Natural killer cell (primary cell): Measurements from ENCODE around the gene NCCRP1. TPM values are rescaled to one million over a fixed set of nuclear protein-coding genes. Genes with fewer than 3 reads are reported as not detected.

Experiments
- ATAC-seq, 3 donors: fragments of 150-1000 bp in 2 of 3; fragments of 200-7000 bp in 1 of 3; cut with Tn5 transposase; 1 replicate in 1 of 3; 2 replicates in 2 of 3; pipeline ENCODE4 v1.10.0; 2021; ENCODE audit warnings: mild to moderate bottlenecking in 2 of 3, moderate library complexity in 2 of 3
- DNase-seq, 2 donors: peaks; one replicate each; pipeline versions ENCODE4 v3.0.0 to v3.0.0-alpha.2; 2013 to 2021; ENCODE audit warnings: mixed read lengths in 1 of 2
- H3K27ac ChIP-seq: one replicate; pipeline ENCODE4 v1.5.1; 2013; ENCODE audit warnings: mild to moderate bottlenecking, low read length
- H3K27me3 ChIP-seq: one replicate; pipeline ENCODE4 v1.6.1; 2013; ENCODE audit warnings: low read length; ENCODE audit not compliant: control insufficient read depth, insufficient read depth
- H3K36me3 ChIP-seq: one replicate; pipeline ENCODE4 v1.6.1; 2013; ENCODE audit warnings: low read length; ENCODE audit not compliant: control insufficient read depth, insufficient read depth
- H3K4me1 ChIP-seq: one replicate; pipeline ENCODE4 v1.6.1; 2013; ENCODE audit warnings: low read length; ENCODE audit not compliant: control insufficient read depth, insufficient read depth
- H3K4me3 ChIP-seq: one replicate; pipeline ENCODE4 v1.5.1; 2013; ENCODE audit warnings: low read length
- H3K9me3 ChIP-seq: one replicate; pipeline ENCODE4 v1.6.1; 2013; ENCODE audit warnings: low read length; ENCODE audit not compliant: control insufficient read depth, insufficient read depth
- H3K27ac Mint-ChIP-seq, 2 donors: one replicate each; pipeline ENCODE4 v1.8.0; 2022; ENCODE audit warnings: mild to moderate bottlenecking in 2 of 2, mixed read lengths in 2 of 2, moderate library complexity in 1 of 2
- H3K27me3 Mint-ChIP-seq, 2 donors: one replicate each; pipeline ENCODE4 v1.8.0; 2022; ENCODE audit warnings: low read depth in 2 of 2, mixed read lengths in 2 of 2
- H3K36me3 Mint-ChIP-seq: one replicate; pipeline ENCODE4 v1.8.0; 2022; ENCODE audit warnings: mixed read lengths
- H3K4me1 Mint-ChIP-seq, 2 donors: one replicate each; pipeline ENCODE4 v1.8.0; 2022; ENCODE audit warnings: mixed read lengths in 2 of 2
- H3K4me3 Mint-ChIP-seq: one replicate; pipeline ENCODE4 v1.8.0; 2022; ENCODE audit warnings: mild to moderate bottlenecking, moderate library complexity, mixed read lengths
- H3K9me3 Mint-ChIP-seq, 2 donors: one replicate each; pipeline ENCODE4 v1.8.0; 2022; ENCODE audit warnings: mixed read lengths in 2 of 2
- WGBS: methylation state at CpG from one replicate; pipeline ENCODE4 v1.1.7; 2013; ENCODE audit warnings: missing lambda C conversion rate; ENCODE audit not compliant: insufficient coverage; 5-methylcytosine and 5-hydroxymethylcytosine counted together
- intact Hi-C: fragments of 100-400 bp; cut with micrococcal nuclease; formaldehyde crosslinking; loops from one replicate; pipeline ENCODE4 v1.14.2; 2022
- total RNA-seq, 4 donors: library from RNA; stranded (reverse); fragments of 120-200 nt in 1 of 4; gene quantifications; one replicate each; pipeline versions ENCODE4 v1.2.3 to v1.2.4, GENCODE V29; 2013 to 2022
- TF ChIP-seq, protein P1 (sequence below): fragments of 200-600 bp; IDR thresholded peaks from one replicate; pipeline ENCODE4 v1.8.0; 2022; ENCODE audit warnings: antibody characterized with exemption

NCCRP1 gene
- total RNA-seq, 3 donors from 2014 or later (not counting 1 experiment from before 2014, with no cell fraction given) = not detected

DNA sequence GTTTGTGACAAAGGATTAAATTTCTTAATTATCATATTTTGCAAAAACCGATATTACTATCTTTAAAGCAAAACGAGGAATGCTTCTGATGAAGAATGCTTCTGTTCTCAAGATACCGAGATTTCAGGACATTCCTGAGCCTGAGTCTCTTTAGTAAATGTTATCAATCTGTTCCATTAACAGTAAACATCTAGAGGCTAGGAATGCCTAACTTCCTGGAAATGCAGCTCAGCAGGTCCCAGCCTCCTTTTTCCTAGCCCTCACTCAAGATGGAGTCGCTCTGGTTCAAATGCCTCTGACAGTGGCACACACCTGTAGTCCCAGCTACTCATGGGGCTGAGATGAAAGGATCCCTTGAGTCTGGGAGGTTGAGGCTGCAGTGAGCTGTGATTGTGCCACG is 54.3 kb downstream of the NCCRP1 start:
- Histone ChIP-seq H3K9me3 (no peaks in the 10 kb centered on the region), H3K27ac (no peak overlapping the region), H3K4me3 (no peak overlapping the region), H3K4me1 (peaks cover 14% of the 10 kb centered on the region), H3K27me3 (peaks cover 17% of the 10 kb centered on the region), H3K36me3 (no peaks in the 10 kb centered on the region)
- H3K27me3 Mint-ChIP-seq = peaks cover 12 to 13% of the 10 kb centered on the region in 2 donors
- TF ChIP-seq, protein P1, sequence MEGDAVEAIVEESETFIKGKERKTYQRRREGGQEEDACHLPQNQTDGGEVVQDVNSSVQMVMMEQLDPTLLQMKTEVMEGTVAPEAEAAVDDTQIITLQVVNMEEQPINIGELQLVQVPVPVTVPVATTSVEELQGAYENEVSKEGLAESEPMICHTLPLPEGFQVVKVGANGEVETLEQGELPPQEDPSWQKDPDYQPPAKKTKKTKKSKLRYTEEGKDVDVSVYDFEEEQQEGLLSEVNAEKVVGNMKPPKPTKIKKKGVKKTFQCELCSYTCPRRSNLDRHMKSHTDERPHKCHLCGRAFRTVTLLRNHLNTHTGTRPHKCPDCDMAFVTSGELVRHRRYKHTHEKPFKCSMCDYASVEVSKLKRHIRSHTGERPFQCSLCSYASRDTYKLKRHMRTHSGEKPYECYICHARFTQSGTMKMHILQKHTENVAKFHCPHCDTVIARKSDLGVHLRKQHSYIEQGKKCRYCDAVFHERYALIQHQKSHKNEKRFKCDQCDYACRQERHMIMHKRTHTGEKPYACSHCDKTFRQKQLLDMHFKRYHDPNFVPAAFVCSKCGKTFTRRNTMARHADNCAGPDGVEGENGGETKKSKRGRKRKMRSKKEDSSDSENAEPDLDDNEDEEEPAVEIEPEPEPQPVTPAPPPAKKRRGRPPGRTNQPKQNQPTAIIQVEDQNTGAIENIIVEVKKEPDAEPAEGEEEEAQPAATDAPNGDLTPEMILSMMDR = no peak
- 90% methylated on average over 5 of the region's 5 CpGs for WGBS
- no peaks in the 10 kb centered on the region for H3K9me3 Mint-ChIP-seq
- intact Hi-C loops = no loop called here
- no peak overlapping the region for H3K4me3 Mint-ChIP-seq
- H3K27ac Mint-ChIP-seq = no peak overlapping the region
- ATAC-seq (no peak), DNase-seq (no peak)
- no peaks in the 10 kb centered on the region for H3K36me3 Mint-ChIP-seq
- no peaks in the 10 kb centered on the region for H3K4me1 Mint-ChIP-seq

Other genes starting within 250 kb of the NCCRP1 start
- gene FBXO17, start 221.2 kb upstream of the NCCRP1 start, total RNA-seq = not detected
- under 1 TPM in 2 of 3 donors, not detected in 1; 0.23 to 0.38 TPM for gene FBXO27, start 164.4 kb upstream of the NCCRP1 start, total RNA-seq
- gene ACP7, start 112.6 kb upstream of the NCCRP1 start, total RNA-seq = not detected
- 10 to 100 TPM in 2 of 3 donors, 1 to 10 TPM in 1; 6.7 to 13.4 (median 11.8) TPM for gene PAK4, start 71.2 kb upstream of the NCCRP1 start, total RNA-seq
- gene SYCN, start 7.3 kb downstream of the NCCRP1 start, total RNA-seq = not detected
- gene IFNL3, start 48.0 kb downstream of the NCCRP1 start, total RNA-seq = not detected
- gene IFNL4, start 51.9 kb downstream of the NCCRP1 start, total RNA-seq = not detected
- gene IFNL2, start 71.4 kb downstream of the NCCRP1 start, total RNA-seq = not detected
- 1 to 10 TPM in 1 of 3 donors, under 1 TPM in 1, not detected in 1; 0.33 to 1.4 TPM for gene IFNL1, start 99.4 kb downstream of the NCCRP1 start, total RNA-seq
- gene LRFN1, start 123.9 kb downstream of the NCCRP1 start, total RNA-seq = 10 to 100 TPM in 1 of 3 donors, 1 to 10 TPM in 2; 5.9 to 12.5 (median 6.9) TPM
- gene GMFG, start 139.1 kb downstream of the NCCRP1 start, total RNA-seq = 100 to 1,000 TPM; 315 to 331 (median 329) TPM
- 10 to 100 TPM; 67.8 to 80.8 (median 78.9) TPM for gene SAMD4B, start 145.5 kb downstream of the NCCRP1 start, total RNA-seq
- 10 to 100 TPM; 54.3 to 80.9 (median 68.3) TPM for gene PAF1, start 194.1 kb downstream of the NCCRP1 start, total RNA-seq
- 10 to 100 TPM; 37.5 to 49.1 (median 45.9) TPM for gene MED29, start 194.4 kb downstream of the NCCRP1 start, total RNA-seq
- gene ZFP36, start 209.9 kb downstream of the NCCRP1 start, total RNA-seq = 1,000 to 10,000 TPM; 1,232 to 2,074 (median 1,769) TPM
- gene PLEKHG2, start 215.7 kb downstream of the NCCRP1 start, total RNA-seq = 100 to 1,000 TPM in 1 of 3 donors, 10 to 100 TPM in 2; 70.2 to 129 (median 80.7) TPM
- 1,000 to 10,000 TPM; 1,227 to 1,543 (median 1,399) TPM for gene RPS16, start 239.0 kb downstream of the NCCRP1 start, total RNA-seq
- 100 to 1,000 TPM; 228 to 256 (median 230) TPM for gene SUPT5H, start 248.6 kb downstream of the NCCRP1 start, total RNA-seq